ENCODE data around the gene UBB. TPM values are rescaled to one million over a fixed set of nuclear protein-coding genes. Genes with fewer than 3 reads are reported as not detected.
A peak's percentile ranks its signal among the peaks of the same experiment; 100 is the strongest.

Gene UBB
- total and polyA plus RNA-seq, 7 donors, result 892 to 2,667 (median 1,271) TPM

- Histone ChIP-seq H3K27ac (peak overlapping the region; percentile 57 to 75 (median 65)), H3K9me3 (no peaks in the 10 kb centered on the region), H3K36me3 (no peaks in the 10 kb centered on the region), H3K4me3 (no peak overlapping the region), H3K4me1 (peaks cover 0 to 25% (median 20%) of the 10 kb centered on the region in 4 donors), H3K27me3 (no peaks in the 10 kb centered on the region)
- TF ChIP-seq CTCF (IDR thresholded peaks at IDR 0.05) (no peak), POLR2AphosphoS5 (IDR thresholded peaks at IDR 0.05) (peak in 1 of 4 donors; percentile 63)
- peak; percentile 79 for DNase-seq
- 62 to 75% methylated on average over 8 of the region's 8 CpGs for WGBS, 2 donors
- intact Hi-C loops (cut with DNase I), result no loop called here
These were observed 38.4 kb downstream of the UBB start for GRCh38 chr17:16419074-16419928.

- Histone ChIP-seq H3K4me3 (no peak overlapping the region), H3K4me1 (peaks cover 0 to 25% (median 20%) of the 10 kb centered on the region in 4 donors), H3K27me3 (no peaks in the 10 kb centered on the region), H3K9me3 (no peaks in the 10 kb centered on the region), H3K27ac (peak overlapping the region; percentile 57 to 75 (median 65)), H3K36me3 (no peaks in the 10 kb centered on the region)
- intact Hi-C loops (cut with DNase I), result no loop called here
- WGBS, 2 donors, result 59 to 75% methylated on average over 10 of the region's 10 CpGs
- TF ChIP-seq EP300 (IDR thresholded peaks at IDR 0.05), result no peak
- no peak for TF ChIP-seq POLR2AphosphoS5 (IDR thresholded peaks at IDR 0.05)
- TF ChIP-seq CTCF (IDR thresholded peaks at IDR 0.05), result no peak
- no peak for TF ChIP-seq POLR2A (IDR thresholded peaks at IDR 0.05)
- DNase-seq, result no peak
These were observed 39.0 kb downstream of the UBB start for GRCh38 chr17:16419929-16420271.

- Histone ChIP-seq H3K27ac (no peak overlapping the region), H3K36me3 (no peaks in the 10 kb centered on the region), H3K9me3 (no peaks in the 10 kb centered on the region), H3K27me3 (no peaks in the 10 kb centered on the region), H3K4me1 (peaks cover 0 to 25% (median 20%) of the 10 kb centered on the region in 4 donors), H3K4me3 (no peak overlapping the region)
- intact Hi-C loops (cut with DNase I), result no loop called here
- no peak for DNase-seq
- WGBS, 2 donors, result 94% methylated on average over 7 of the region's 7 CpGs
- TF ChIP-seq CTCF (IDR thresholded peaks at IDR 0.05) (no peak), POLR2AphosphoS5 (IDR thresholded peaks at IDR 0.05) (no peak), POLR2A (IDR thresholded peaks at IDR 0.05) (no peak), EP300 (IDR thresholded peaks at IDR 0.05) (no peak)
These were observed 41.5 kb downstream of the UBB start for GRCh38 chr17:16422416-16422815.

- Histone ChIP-seq H3K36me3 (no peaks in the 10 kb centered on the region), H3K27me3 (no peaks in the 10 kb centered on the region), H3K9me3 (no peaks in the 10 kb centered on the region), H3K4me3 (no peak overlapping the region), H3K4me1 (peaks cover 0 to 17% (median 15%) of the 10 kb centered on the region in 4 donors), H3K27ac (no peak overlapping the region)
- no peak for DNase-seq
- TF ChIP-seq CTCF (IDR thresholded peaks at IDR 0.05) (no peak), POLR2AphosphoS5 (IDR thresholded peaks at IDR 0.05) (no peak), EP300 (IDR thresholded peaks at IDR 0.05) (no peak), POLR2A (IDR thresholded peaks at IDR 0.05) (no peak)
- 96% methylated on average over 10 of the region's 10 CpGs for WGBS, 2 donors
- intact Hi-C loops (cut with DNase I), result no loop called here
These were observed 42.5 kb downstream of the UBB start for GRCh38 chr17:16423226-16423872.
